ENCODE data around the gene MED23.

The MED23 gene

GRCh38 chr6:131574133-131574532 lies 53.9 kb downstream of the MED23 start:
- TF ChIP-seq ARNTL (CRISPR knock-in tag; IDR thresholded peaks at IDR 0.05; ENCODE audit: borderline replicate concordance, low read depth) (no peak), ZFP30 (CRISPR knock-in tag; IDR thresholded peaks at IDR 0.05) (no peak), TCF4 (CRISPR knock-in tag; IDR thresholded peaks at IDR 0.05; ENCODE audit: borderline replicate concordance) (no peak), POU6F1 (CRISPR knock-in tag; IDR thresholded peaks at IDR 0.05; ENCODE audit: borderline replicate concordance, low read depth) (no peak), SNAI2 (CRISPR knock-in tag; IDR thresholded peaks at IDR 0.05) (no peak), TSHZ2 (CRISPR knock-in tag; IDR thresholded peaks at IDR 0.05) (no peak), TOX (CRISPR knock-in tag; IDR thresholded peaks at IDR 0.05; ENCODE audit: borderline replicate concordance) (no peak), PPARA (CRISPR knock-in tag; IDR thresholded peaks at IDR 0.05; ENCODE audit: borderline replicate concordance) (no peak), RARB (CRISPR knock-in tag; IDR thresholded peaks at IDR 0.05) (no peak), ZFP3 (CRISPR knock-in tag; IDR thresholded peaks at IDR 0.05) (no peak), GLIS3 (CRISPR knock-in tag; IDR thresholded peaks at IDR 0.05) (no peak), BACH2 (CRISPR knock-in tag; IDR thresholded peaks at IDR 0.05; ENCODE audit: borderline replicate concordance) (no peak), ESRRG (CRISPR knock-in tag; IDR thresholded peaks at IDR 0.05) (no peak), ZNF565 (CRISPR knock-in tag; conservative IDR thresholded peaks at IDR 0.05; ENCODE audit: low read depth) (no peak), ZNF70 (CRISPR knock-in tag; IDR thresholded peaks at IDR 0.05) (no peak), ZNF8 (CRISPR knock-in tag; IDR thresholded peaks at IDR 0.05) (no peak), ISL1 (CRISPR knock-in tag; IDR thresholded peaks at IDR 0.05) (no peak)
- TF ChIP-seq, protein P1, sequence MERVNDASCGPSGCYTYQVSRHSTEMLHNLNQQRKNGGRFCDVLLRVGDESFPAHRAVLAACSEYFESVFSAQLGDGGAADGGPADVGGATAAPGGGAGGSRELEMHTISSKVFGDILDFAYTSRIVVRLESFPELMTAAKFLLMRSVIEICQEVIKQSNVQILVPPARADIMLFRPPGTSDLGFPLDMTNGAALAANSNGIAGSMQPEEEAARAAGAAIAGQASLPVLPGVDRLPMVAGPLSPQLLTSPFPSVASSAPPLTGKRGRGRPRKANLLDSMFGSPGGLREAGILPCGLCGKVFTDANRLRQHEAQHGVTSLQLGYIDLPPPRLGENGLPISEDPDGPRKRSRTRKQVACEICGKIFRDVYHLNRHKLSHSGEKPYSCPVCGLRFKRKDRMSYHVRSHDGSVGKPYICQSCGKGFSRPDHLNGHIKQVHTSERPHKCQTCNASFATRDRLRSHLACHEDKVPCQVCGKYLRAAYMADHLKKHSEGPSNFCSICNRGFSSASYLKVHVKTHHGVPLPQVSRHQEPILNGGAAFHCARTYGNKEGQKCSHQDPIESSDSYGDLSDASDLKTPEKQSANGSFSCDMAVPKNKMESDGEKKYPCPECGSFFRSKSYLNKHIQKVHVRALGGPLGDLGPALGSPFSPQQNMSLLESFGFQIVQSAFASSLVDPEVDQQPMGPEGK (CRISPR knock-in tag; IDR thresholded peaks at IDR 0.05; ENCODE audit: borderline replicate concordance), result no peak
- ATAC-seq, result no peak

DNA sequence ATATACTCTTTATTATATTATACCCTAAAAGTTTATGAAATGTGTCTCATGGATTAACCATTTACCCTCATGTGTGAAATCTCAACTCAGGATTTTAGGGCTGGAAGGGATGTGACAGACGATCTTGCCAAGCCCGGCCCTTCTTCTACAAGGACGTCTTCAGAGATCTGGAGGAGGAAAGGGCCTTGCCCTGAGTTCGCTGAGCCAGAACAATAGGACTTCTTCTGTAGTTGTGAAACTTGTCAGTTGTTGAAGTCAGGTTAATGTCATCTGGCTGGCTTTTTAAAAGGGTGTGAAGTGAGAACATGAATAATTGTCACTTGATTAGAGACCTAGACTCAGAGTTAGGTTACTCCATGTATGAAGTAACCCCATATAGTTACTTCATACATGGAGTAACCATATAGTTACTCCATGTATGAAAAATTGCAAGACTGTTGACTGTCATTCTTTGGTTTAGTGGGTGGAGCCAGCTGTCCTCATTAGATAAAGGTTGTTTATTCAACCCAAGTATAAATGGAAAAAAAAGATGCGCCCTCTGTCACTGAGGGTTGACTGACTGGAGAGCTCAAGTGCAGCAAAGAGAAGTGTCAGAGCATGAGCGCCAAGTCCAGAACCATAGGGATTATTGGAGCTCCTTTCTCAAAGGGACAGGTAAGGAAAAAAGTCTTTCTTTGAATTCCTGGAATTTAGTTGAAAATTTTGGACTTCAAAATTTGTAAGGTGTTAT lies 55.2 kb downstream of the MED23 start, which contains the start of gene ARG1:
Gene ARG1, plus strand, starts transcription at position 541 of the 730 bp plus-strand sequence. Its CDS starts 57 bp downstream, at position 598.
- ATAC-seq, result no peak
- TF ChIP-seq CREB5 (CRISPR knock-in tag; IDR thresholded peaks at IDR 0.05; ENCODE audit: low read depth), result no peak
- TF ChIP-seq RARB (CRISPR knock-in tag; IDR thresholded peaks at IDR 0.05), result no peak
- no peak for TF ChIP-seq SNAI2 (CRISPR knock-in tag; IDR thresholded peaks at IDR 0.05)
- no peak for TF ChIP-seq TOX (CRISPR knock-in tag; IDR thresholded peaks at IDR 0.05; ENCODE audit: borderline replicate concordance)
- TF ChIP-seq ZC3H10 (CRISPR knock-in tag; IDR thresholded peaks at IDR 0.05), result no peak
- no peak for TF ChIP-seq TCF4 (CRISPR knock-in tag; IDR thresholded peaks at IDR 0.05; ENCODE audit: borderline replicate concordance)
- TF ChIP-seq CSDC2 (CRISPR knock-in tag; IDR thresholded peaks at IDR 0.05), result no peak
- no peak for TF ChIP-seq ZFP3 (CRISPR knock-in tag; IDR thresholded peaks at IDR 0.05)
- TF ChIP-seq, protein P1 (CRISPR knock-in tag; IDR thresholded peaks at IDR 0.05; ENCODE audit: borderline replicate concordance), result no peak
- TF ChIP-seq ESRRG (CRISPR knock-in tag; IDR thresholded peaks at IDR 0.05), result no peak
- TF ChIP-seq GLIS3 (CRISPR knock-in tag; IDR thresholded peaks at IDR 0.05), result no peak
- no peak for TF ChIP-seq CSRNP3 (CRISPR knock-in tag; IDR thresholded peaks at IDR 0.05)
- no peak for TF ChIP-seq ZNF565 (CRISPR knock-in tag; conservative IDR thresholded peaks at IDR 0.05; ENCODE audit: low read depth)
- no peak for TF ChIP-seq ZFP30 (CRISPR knock-in tag; IDR thresholded peaks at IDR 0.05)
- TF ChIP-seq POU6F1 (CRISPR knock-in tag; IDR thresholded peaks at IDR 0.05; ENCODE audit: borderline replicate concordance, low read depth), result no peak
